ENCODE measurements around the gene ADRB2. TPM values are rescaled to one million over a fixed set of nuclear protein-coding genes. Genes with fewer than 3 reads are reported as not detected.

Gene ADRB2
- total and polyA plus RNA-seq, 12 donors, result 0.18 to 2.2 (median 0.87) TPM

- intact Hi-C loops (cut with DNase I), result no loop called here
- TF ChIP-seq POLR2A (IDR thresholded peaks at IDR 0.05), result no peak
- WGBS, 4 donors, result 55 to 67% (median 60%) methylated on average over 7 of the region's 7 CpGs
- H3K27ac ChIP-seq, result no peak overlapping the region
- DNase-seq, result peak in 3 of 7 donors; percentile 18 to 30 (median 24)
- no peaks in the 10 kb centered on the region for H3K27me3 ChIP-seq
- no peaks in the 10 kb centered on the region for H3K36me3 ChIP-seq (replicated peaks in 1 of 2)
- no peak overlapping the region for H3K4me3 ChIP-seq
- H3K4me1 ChIP-seq (replicated peaks in 1 of 2), result no peaks in the 10 kb centered on the region
- H3K9me3 ChIP-seq (replicated peaks in 1 of 3), result no peaks in the 10 kb centered on the region
Measured at GRCh38 chr5:148805326-148806290, 20.8 kb upstream of the ADRB2 start.

DNA sequence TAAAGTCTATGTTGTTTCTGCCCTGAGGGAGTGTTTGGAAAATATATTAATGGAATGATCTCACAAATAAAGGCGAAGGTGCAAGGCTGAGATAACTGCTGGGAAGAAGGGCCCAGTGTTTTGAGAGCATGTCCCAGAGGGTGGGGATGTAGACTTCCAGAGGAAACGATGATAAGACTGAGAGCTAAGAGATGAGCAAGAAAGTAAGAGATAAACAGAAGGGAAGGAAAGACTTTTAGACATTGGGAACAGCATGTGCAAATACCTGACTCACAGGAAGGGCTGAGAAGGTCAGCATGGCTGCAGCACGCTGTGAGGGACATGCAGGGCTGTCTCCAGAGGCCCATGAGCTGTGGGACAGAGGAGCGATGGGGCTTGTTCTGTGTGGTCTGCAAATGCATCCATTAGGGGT lies 19.9 kb upstream of the ADRB2 start:
- H3K36me3 ChIP-seq (replicated peaks in 1 of 2), result no peaks in the 10 kb centered on the region
- no peak overlapping the region for H3K27ac ChIP-seq
- H3K27me3 ChIP-seq, result no peaks in the 10 kb centered on the region
- TF ChIP-seq CTCF (IDR thresholded peaks at IDR 0.05) (no peak), POLR2A (IDR thresholded peaks at IDR 0.05) (no peak)
- no peak for DNase-seq
- no peaks in the 10 kb centered on the region for H3K9me3 ChIP-seq (replicated peaks in 1 of 3)
- 65 to 78% (median 69%) methylated on average over 4 of the region's 4 CpGs for WGBS, 4 donors
- intact Hi-C loops (cut with DNase I), result no loop called here
- no peaks in the 10 kb centered on the region for H3K4me1 ChIP-seq (replicated peaks in 1 of 2)
- H3K4me3 ChIP-seq, result no peak overlapping the region

DNA sequence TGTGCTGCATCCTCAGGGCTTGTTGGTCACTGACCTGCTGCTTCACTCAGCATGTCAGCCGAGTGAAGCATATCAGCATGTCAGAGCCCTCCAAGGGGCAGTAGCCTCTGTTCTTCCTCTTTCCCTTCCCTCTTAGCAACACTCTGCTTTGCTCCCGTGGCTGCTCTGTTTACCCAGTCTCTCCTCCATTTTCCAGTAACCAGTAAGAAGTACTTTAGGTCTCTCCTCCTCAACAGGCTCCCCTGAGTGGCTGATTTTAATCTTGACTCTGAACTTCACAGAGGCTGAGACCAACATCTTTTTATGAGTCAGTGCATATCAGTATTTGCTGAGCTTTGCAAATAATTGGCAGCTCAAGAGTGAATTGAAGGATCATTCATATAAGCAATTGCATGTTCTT lies 18.6 kb upstream of the ADRB2 start:
- Histone ChIP-seq H3K4me1 (replicated peaks in 1 of 2) (no peaks in the 10 kb centered on the region), H3K36me3 (replicated peaks in 1 of 2) (no peaks in the 10 kb centered on the region), H3K27ac (no peak overlapping the region), H3K9me3 (replicated peaks in 1 of 3) (no peaks in the 10 kb centered on the region), H3K27me3 (no peaks in the 10 kb centered on the region), H3K4me3 (no peak overlapping the region)
- peak in 1 of 7 donors; percentile 18 for DNase-seq
- WGBS, 4 donors, result 22 to 40% (median 31%) methylated on average over 2 of the region's 2 CpGs
- TF ChIP-seq POLR2A (IDR thresholded peaks at IDR 0.05), result no peak
- TF ChIP-seq CTCF (IDR thresholded peaks at IDR 0.05), result no peak
- intact Hi-C loops (cut with DNase I), result no loop called here

GRCh38 chr5:148808864-148809642 lies 17.4 kb upstream of the ADRB2 start:
- H3K4me1 ChIP-seq (replicated peaks in 1 of 2), result no peaks in the 10 kb centered on the region
- H3K9me3 ChIP-seq (replicated peaks in 1 of 3), result no peaks in the 10 kb centered on the region
- DNase-seq, result peak in 2 of 7 donors; percentile 27 to 36
- TF ChIP-seq POLR2A (IDR thresholded peaks at IDR 0.05) (no peak), CTCF (IDR thresholded peaks at IDR 0.05) (no peak)
- H3K36me3 ChIP-seq (replicated peaks in 1 of 2), result no peaks in the 10 kb centered on the region
- H3K4me3 ChIP-seq, result peak overlapping the region in 1 of 4 donors; percentile 27
- no peaks in the 10 kb centered on the region for H3K27me3 ChIP-seq
- WGBS, 4 donors, result 43 to 55% (median 49%) methylated on average over 10 of the region's 10 CpGs
- intact Hi-C loops (cut with DNase I), result no loop called here
- peak overlapping the region in 1 of 5 donors; percentile 73 for H3K27ac ChIP-seq
